CD4-positive, alpha-beta T cell treated with Interleukin-15 for 1 hour (primary cell): ENCODE results near the gene RALGPS1.

ENCODE experiments used
- DNase-seq: peaks from one replicate; pipeline ENCODE4 v3.0.0-alpha.2; 2020

The RALGPS1 gene

DNA sequence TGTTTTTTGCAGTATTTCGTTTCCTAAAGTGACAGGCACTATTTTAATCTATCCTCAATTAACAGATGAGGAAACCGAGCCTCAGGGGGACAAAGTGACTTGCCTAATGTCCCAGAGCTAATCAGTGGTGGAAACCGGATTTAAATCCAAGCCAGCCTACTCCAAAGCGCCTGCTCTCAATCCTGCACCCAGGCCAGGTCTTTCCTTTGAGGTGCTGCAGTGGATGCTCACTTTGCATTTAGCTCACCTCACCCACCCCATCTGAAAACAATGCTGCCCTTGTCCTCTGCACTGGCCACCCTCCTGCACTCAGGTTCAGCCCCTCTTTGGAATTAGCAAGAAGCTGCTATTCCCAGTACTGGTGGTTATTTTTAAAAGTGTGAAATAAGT lies 191.9 kb downstream of the RALGPS1 start:
- no peak for DNase-seq

DNA sequence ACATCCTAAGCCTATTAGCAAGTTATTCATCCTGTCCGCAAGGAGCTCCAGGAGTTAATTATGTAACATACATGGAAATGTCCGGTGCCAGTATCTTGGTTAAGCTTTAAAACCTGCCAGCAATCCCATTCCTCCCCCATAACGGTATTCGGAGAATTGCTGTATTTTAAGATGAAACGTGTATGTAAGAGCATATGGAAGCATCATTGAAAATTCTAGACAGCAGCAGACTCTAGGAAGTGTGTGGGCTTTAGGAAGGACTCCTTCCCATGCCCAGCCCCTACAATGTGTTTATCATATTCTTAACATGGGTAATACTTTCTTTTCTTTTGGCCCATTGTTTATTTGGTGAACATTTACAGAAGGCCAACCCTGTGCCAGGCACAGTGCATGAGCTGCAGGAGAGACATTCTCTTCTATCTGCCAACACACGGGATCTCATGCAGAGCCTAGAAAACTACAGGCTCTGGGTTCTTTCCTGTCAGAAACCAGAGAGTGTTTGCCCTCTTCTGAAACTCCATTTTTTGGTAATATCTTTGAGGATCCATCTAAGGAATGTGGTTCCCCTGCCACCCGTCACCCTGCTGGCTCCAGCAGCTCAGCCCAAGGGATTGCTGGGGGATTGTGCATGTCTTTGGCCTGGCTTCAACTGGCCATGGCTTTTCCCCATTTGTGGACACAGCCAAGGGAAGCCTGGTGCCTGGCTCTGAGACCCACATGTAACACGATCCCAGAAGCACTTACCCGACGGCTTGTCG lies 192.8 kb downstream of the RALGPS1 start:
- DNase-seq: no peak

- no peak for DNase-seq
These were observed 193.6 kb downstream of the RALGPS1 start for GRCh38 chr9:127107929-127108876.

- no peak for DNase-seq
These were observed 194.7 kb downstream of the RALGPS1 start for GRCh38 chr9:127109212-127109711.

- DNase-seq: no peak
These were observed 197.5 kb downstream of the RALGPS1 start for GRCh38 chr9:127112056-127112455.

GRCh38 chr9:127112735-127113161 lies 198.2 kb downstream of the RALGPS1 start:
- DNase-seq: no peak

GRCh38 chr9:127113191-127113972 lies 198.8 kb downstream of the RALGPS1 start:
- DNase-seq: no peak

GRCh38 chr9:127114606-127115005 lies 200.0 kb downstream of the RALGPS1 start:
- no peak for DNase-seq

DNA sequence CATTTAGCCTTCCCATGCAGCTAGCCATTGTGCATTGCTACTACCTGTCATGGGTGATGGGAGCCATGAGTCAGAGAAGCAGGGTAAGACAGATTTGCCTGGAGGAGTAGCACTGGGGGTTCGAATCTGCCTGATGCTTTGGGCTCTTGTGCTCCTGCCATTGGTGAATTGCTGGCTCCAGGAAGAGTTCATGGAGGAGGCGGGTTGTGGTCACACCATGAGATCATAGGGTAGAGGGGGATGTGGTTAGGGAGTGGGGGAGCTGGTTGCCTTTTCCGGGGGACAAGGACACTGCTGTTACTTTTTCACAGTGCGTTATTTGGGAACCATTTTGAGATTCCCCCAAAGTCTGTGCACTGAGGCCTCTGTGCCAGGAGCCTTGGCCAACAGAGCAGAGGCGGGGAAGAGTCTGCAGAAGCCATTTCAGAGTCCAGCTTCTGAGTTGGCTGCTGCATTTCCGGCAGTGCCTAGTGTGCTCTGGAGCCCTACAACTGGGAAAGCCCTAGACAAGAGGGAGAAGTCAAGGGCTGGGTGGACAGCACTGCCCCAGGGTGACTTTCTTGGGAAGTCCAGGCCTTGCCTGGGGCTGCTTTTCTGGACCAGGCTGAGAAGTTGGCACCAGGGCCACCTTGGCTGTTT lies 201.6 kb downstream of the RALGPS1 start:
- no peak for DNase-seq

DNA sequence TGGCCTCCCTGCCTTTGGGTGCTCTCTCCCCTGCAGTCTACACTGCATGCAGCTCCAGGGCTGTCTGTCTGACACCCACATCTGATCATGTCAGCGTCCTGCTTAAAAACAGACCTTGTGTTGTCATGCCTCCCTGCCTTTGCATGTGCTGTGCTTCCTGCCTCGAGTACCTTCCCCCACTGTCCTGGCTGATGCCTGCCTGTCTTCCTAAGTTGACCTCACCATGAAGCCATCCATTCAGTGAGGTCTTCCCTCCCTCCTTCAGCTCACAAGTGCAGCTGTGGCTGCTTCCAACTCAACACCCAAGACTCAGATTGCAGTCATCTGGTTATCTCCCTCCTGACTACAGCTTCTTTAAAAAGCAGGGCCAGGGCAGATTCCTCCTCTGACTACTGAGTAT lies 202.4 kb downstream of the RALGPS1 start:
- no peak for DNase-seq

DNA sequence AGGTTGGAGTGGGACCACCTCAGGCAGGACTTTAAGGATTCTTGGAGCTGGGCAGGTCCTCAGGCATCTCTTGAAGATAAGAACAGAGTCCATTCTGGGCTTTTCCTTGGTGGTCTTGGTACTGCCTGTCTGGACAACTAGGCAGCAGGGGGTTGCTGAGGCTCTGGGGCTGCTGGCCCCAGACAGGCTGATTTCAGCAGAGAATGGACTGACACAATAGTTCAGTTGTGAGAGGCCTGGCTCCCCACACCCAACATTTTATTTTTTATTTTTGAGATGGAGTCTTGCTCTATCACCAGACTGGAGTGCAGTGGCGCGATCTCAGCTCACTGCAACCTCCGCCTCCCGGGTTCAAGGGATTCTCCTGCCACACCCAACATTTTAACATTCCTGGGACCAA lies 203.2 kb downstream of the RALGPS1 start:
- DNase-seq: no peak

- DNase-seq: no peak
These were observed 204.2 kb downstream of the RALGPS1 start for GRCh38 chr9:127118597-127119319.

DNA sequence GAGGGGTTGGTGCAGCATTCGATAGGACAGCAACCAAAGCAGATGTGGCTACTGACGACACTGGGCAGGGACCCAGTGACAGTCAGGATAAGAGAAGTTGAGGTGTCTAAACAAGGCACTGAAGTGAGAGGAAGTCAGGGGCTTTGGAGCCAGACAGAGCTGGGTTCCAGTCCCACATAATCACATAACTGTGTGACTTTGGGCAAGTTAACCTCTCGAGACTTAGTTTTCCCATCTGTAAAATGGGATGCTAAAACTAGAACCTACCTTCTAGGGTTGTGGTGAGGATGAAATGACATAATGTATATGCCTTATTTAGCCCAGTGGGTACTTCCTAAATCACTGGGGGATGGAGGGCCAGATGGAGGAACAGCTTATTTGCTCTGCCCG lies 204.7 kb downstream of the RALGPS1 start:
- no peak for DNase-seq

DNA sequence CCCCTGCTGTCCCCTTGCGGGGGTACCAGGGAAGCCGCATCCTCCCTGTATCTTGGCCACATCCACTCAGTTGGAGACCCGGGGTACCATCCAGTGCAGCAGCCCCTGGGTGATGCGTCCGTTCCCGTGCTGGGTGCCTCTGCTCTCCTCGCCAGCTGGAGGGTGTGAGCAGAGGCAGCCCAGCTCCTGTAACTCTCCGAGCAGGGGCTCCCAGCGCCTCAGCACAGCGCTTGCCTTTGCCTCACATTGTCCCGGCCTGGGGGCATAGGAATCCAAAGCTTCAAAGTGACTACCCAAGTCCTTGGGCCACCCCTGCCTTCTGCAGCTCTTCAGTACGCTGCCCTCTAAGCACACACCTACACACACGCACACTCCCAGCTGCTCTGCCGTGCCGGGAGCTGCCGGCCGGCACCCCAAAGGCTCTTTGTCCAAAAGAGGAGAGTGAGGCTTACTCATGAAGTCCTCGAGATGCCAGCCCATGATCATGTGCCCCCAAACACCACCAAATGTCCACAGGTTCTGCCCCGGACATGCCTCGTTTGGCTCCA lies 207.1 kb downstream of the RALGPS1 start:
- DNase-seq: no peak

GRCh38 chr9:127122176-127123063 lies 207.8 kb downstream of the RALGPS1 start, which contains the start of gene ANGPTL2:
ANGPTL2 (minus strand) TSS chr9:127122635; CDS start chr9:127108731, 13,904 bp downstream.
- no peak for DNase-seq

GRCh38 chr9:127123064-127123890 lies 208.7 kb downstream of the RALGPS1 start:
- DNase-seq: no peak

DNA sequence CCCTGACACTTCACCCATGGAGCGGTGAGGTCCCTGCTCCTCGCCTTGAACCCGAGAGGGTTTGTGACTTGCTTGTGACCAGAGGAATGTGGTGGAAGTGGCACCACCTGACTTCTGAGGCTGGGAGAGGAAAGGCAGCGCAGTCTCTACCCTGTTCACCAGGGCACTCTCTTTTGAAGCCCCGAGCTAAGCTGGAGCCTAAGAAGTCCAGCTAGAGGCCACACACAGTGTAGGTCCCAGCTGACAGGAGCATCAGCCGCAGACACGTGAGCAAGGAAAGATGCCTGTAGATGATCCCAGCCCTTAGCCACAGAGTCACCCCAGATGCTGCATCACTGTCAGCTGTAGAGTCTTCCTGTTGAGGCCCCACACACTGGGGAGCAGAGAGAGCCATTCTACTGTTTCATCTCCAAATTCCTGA lies 209.5 kb downstream of the RALGPS1 start:
- DNase-seq: no peak

DNA sequence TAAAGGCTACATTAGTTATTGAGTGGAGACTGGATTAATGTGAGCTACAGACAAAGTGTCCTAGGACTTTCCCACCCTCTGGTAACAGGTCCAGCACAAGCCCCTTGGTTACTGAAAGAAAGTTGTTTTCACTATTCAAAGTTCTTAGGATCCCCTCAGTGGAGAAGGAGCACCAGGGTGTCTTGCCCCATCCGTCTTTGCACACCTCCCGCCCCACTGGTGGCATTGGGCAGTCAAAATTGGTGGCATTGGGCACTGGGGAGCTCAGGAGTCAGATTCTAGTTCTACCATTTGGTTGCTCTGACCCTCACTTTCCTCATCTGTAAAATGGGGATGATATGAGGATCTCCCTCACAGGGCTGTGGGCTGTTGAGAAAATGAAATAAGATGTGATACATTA lies 210.2 kb downstream of the RALGPS1 start:
- no peak for DNase-seq

GRCh38 chr9:127126971-127127370 lies 212.4 kb downstream of the RALGPS1 start:
- DNase-seq: no peak
